Measurements from ENCODE around the gene ACOX2.

ACOX2 gene

DNA sequence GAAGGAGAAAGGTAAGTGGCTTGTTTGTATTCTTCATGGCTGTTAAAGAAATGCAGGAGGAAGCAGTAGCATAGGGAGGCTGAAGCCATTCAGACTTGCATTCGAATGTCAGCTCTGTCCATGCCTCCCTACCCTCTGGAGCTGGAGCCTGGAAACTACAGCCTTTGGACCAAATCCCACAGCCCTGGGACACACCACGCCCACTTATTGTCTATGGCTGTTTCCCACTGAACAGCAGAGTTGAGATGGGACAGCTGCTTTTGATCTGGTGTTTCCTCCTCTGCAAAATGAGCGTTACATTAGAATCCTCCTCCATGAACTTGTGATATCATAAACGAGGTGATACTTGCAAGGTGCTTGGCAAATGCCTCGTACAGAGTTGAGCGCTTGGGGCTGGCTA is 36.6 kb upstream of the ACOX2 start:
- Histone ChIP-seq H3K4me1 (ENCODE audit: insufficient read depth, low read length) (peaks cover 7% of the 10 kb centered on the region), H2AFZ (ENCODE audit: low read depth, low read length) (no peak overlapping the region), H3K9me3 (ENCODE audit: low read length) (peaks cover 4% of the 10 kb centered on the region), H3K36me3 (ENCODE audit: insufficient read depth, low read length) (no peaks in the 10 kb centered on the region), H3K4me3 (ENCODE audit: low read length) (no peak overlapping the region), H3K27me3 (ENCODE audit: insufficient read depth, low read length) (no peaks in the 10 kb centered on the region)

GRCh38 chr3:58572634-58573230 is 35.7 kb upstream of the ACOX2 start:
- no peaks in the 10 kb centered on the region for H3K36me3 ChIP-seq (ENCODE audit: insufficient read depth, low read length)
- H3K4me1 ChIP-seq (ENCODE audit: insufficient read depth, low read length): peaks cover 7% of the 10 kb centered on the region
- no peak overlapping the region for H3K4me3 ChIP-seq (ENCODE audit: low read length)
- H3K9me3 ChIP-seq (ENCODE audit: low read length): peaks cover 4% of the 10 kb centered on the region
- H3K27me3 ChIP-seq (ENCODE audit: insufficient read depth, low read length): no peaks in the 10 kb centered on the region
- no peak overlapping the region for H2AFZ ChIP-seq (ENCODE audit: low read depth, low read length)

DNA sequence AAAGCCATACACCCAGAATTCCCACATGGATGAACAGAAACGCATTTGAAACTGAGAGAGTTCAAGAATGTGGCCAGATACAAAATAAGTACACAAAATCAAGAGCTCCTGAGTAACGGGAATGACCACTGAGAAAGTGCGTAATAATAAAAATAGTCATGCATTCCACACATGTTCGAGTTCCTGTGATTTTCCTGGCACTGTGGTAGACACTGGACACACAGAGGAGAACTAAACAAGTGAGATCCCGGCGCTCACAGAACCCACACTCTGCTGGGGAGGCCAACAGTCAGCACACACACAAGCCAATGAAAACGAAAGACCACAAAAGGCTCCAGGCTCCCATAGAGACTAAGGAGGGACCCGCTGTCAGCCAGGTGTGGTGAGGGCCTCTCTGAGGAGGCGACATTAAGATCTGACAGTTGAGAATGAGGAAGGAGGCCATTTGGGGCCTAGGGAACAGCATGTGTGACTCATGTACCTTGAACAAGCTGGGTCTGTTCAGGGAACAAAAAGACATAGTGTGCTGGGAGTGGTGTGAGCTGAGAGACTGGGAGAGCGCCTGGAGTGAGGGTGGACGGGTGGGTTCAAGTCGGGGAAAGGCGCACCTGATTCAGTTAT is 35.1 kb upstream of the ACOX2 start:
- Histone ChIP-seq H3K36me3 (ENCODE audit: insufficient read depth, low read length) (no peaks in the 10 kb centered on the region), H3K9me3 (ENCODE audit: low read length) (peaks cover 4% of the 10 kb centered on the region), H3K4me1 (ENCODE audit: insufficient read depth, low read length) (peaks cover 3% of the 10 kb centered on the region), H3K4me3 (ENCODE audit: low read length) (no peak overlapping the region), H3K27me3 (ENCODE audit: insufficient read depth, low read length) (no peaks in the 10 kb centered on the region), H2AFZ (ENCODE audit: low read depth, low read length) (no peak overlapping the region)

DNA sequence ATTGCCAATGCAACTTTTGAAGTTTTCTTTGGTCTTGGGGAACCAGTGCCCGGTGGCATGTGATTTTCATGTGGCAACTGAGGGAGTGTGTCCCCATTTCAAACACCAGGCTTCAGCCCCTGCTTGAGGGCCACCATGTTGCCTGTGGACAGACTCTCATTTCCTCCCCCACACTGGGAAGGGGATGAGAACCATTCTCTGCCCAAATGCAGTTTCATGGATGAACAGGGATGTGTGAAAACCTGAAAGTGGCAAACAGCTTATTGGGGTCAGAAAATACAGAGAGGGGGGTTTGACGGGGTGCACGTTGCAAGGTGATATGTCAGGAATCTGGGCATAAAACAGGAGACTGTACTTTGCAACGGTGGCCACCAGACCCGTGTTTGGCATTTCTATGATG is 33.9 kb upstream of the ACOX2 start:
- Histone ChIP-seq H3K27me3 (ENCODE audit: insufficient read depth, low read length) (no peaks in the 10 kb centered on the region), H2AFZ (ENCODE audit: low read depth, low read length) (no peak overlapping the region), H3K4me3 (ENCODE audit: low read length) (no peak overlapping the region), H3K4me1 (ENCODE audit: insufficient read depth, low read length) (peaks cover 4% of the 10 kb centered on the region), H3K36me3 (ENCODE audit: insufficient read depth, low read length) (no peaks in the 10 kb centered on the region), H3K9me3 (ENCODE audit: low read length) (peaks cover 4% of the 10 kb centered on the region)

GRCh38 chr3:58569287-58570001 is 32.5 kb upstream of the ACOX2 start:
- Histone ChIP-seq H2AFZ (ENCODE audit: low read depth, low read length) (no peak overlapping the region), H3K27me3 (ENCODE audit: insufficient read depth, low read length) (no peaks in the 10 kb centered on the region), H3K4me3 (ENCODE audit: low read length) (no peak overlapping the region), H3K36me3 (ENCODE audit: insufficient read depth, low read length) (no peaks in the 10 kb centered on the region), H3K9me3 (ENCODE audit: low read length) (peaks cover 4% of the 10 kb centered on the region), H3K4me1 (ENCODE audit: insufficient read depth, low read length) (peaks cover 7% of the 10 kb centered on the region)

DNA sequence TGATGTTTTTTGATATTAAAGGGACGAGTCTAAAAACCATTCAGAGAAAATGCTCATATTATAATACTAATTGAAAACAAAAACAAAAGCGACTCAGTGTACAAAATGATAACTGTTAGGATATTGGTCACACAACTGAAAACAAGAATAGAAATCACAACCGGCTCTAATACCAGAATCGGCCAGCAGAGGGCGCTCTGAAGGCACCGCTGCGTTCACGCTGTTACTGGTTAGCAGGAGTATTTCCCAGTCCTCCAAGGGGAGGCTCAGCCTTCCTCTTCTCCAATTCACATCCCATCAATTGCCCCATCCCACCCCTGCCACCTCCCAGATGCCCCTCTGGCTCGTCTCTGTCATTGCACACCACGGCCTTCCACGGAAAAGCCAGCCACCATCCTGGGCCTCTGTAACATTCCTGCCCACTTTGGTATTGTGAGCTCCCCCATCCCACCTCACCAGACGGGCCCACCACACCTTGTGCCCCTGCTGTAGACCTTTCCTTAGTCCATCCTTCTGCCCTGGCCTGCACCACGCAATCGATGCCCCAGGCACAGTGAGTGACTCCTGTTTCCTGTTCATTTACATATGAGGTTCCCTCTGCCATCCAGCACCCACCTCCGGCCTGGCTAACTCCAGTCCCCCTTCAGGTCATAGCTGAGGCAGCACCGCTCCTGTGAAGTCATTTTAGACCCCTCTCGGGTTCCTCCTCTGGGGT is 31.7 kb upstream of the ACOX2 start:
- H3K9me3 ChIP-seq (ENCODE audit: low read length): peaks cover 4% of the 10 kb centered on the region
- no peak overlapping the region for H2AFZ ChIP-seq (ENCODE audit: low read depth, low read length)
- H3K27me3 ChIP-seq (ENCODE audit: insufficient read depth, low read length): no peaks in the 10 kb centered on the region
- H3K4me1 ChIP-seq (ENCODE audit: insufficient read depth, low read length): peaks cover 7% of the 10 kb centered on the region
- no peaks in the 10 kb centered on the region for H3K36me3 ChIP-seq (ENCODE audit: insufficient read depth, low read length)
- H3K4me3 ChIP-seq (ENCODE audit: low read length): no peak overlapping the region

- Histone ChIP-seq H2AFZ (ENCODE audit: low read depth, low read length) (no peak overlapping the region), H3K4me1 (ENCODE audit: insufficient read depth, low read length) (peaks cover 7% of the 10 kb centered on the region), H3K27me3 (ENCODE audit: insufficient read depth, low read length) (no peaks in the 10 kb centered on the region), H3K4me3 (ENCODE audit: low read length) (no peak overlapping the region), H3K36me3 (ENCODE audit: insufficient read depth, low read length) (no peaks in the 10 kb centered on the region), H3K9me3 (ENCODE audit: low read length) (peaks cover 2% of the 10 kb centered on the region)
These were observed 30.2 kb upstream of the ACOX2 start for GRCh38 chr3:58567251-58567515.

- H3K36me3 ChIP-seq (ENCODE audit: insufficient read depth, low read length): no peaks in the 10 kb centered on the region
- H2AFZ ChIP-seq (ENCODE audit: low read depth, low read length): no peak overlapping the region
- H3K9me3 ChIP-seq (ENCODE audit: low read length): no peaks in the 10 kb centered on the region
- no peaks in the 10 kb centered on the region for H3K27me3 ChIP-seq (ENCODE audit: insufficient read depth, low read length)
- peaks cover 7% of the 10 kb centered on the region for H3K4me1 ChIP-seq (ENCODE audit: insufficient read depth, low read length)
- no peak overlapping the region for H3K4me3 ChIP-seq (ENCODE audit: low read length)
These were observed 29.6 kb upstream of the ACOX2 start for GRCh38 chr3:58566398-58567250.

GRCh38 chr3:58565621-58566397 is 28.8 kb upstream of the ACOX2 start:
- Histone ChIP-seq H3K27me3 (ENCODE audit: insufficient read depth, low read length) (no peaks in the 10 kb centered on the region), H3K9me3 (ENCODE audit: low read length) (no peaks in the 10 kb centered on the region), H2AFZ (ENCODE audit: low read depth, low read length) (no peak overlapping the region), H3K36me3 (ENCODE audit: insufficient read depth, low read length) (no peaks in the 10 kb centered on the region), H3K4me1 (ENCODE audit: insufficient read depth, low read length) (peaks cover 7% of the 10 kb centered on the region), H3K4me3 (ENCODE audit: low read length) (no peak overlapping the region)

GRCh38 chr3:58564456-58565160 is 27.6 kb upstream of the ACOX2 start:
- no peaks in the 10 kb centered on the region for H3K27me3 ChIP-seq (ENCODE audit: insufficient read depth, low read length)
- no peak overlapping the region for H3K4me3 ChIP-seq (ENCODE audit: low read length)
- H2AFZ ChIP-seq (ENCODE audit: low read depth, low read length): no peak overlapping the region
- H3K36me3 ChIP-seq (ENCODE audit: insufficient read depth, low read length): no peaks in the 10 kb centered on the region
- peaks cover 7% of the 10 kb centered on the region for H3K4me1 ChIP-seq (ENCODE audit: insufficient read depth, low read length)
- H3K9me3 ChIP-seq (ENCODE audit: low read length): no peaks in the 10 kb centered on the region

- no peak overlapping the region for H3K4me3 ChIP-seq (ENCODE audit: low read length)
- H3K4me1 ChIP-seq (ENCODE audit: insufficient read depth, low read length): peaks cover 7% of the 10 kb centered on the region
- H3K36me3 ChIP-seq (ENCODE audit: insufficient read depth, low read length): no peaks in the 10 kb centered on the region
- no peak overlapping the region for H2AFZ ChIP-seq (ENCODE audit: low read depth, low read length)
- no peaks in the 10 kb centered on the region for H3K27me3 ChIP-seq (ENCODE audit: insufficient read depth, low read length)
- H3K9me3 ChIP-seq (ENCODE audit: low read length): no peaks in the 10 kb centered on the region
These were observed 27.1 kb upstream of the ACOX2 start for GRCh38 chr3:58564054-58564453.

Data from neuron (in vitro differentiated cells).